HG03103 (cell line): ENCODE measurements around the gene MYH15.

Source experiments
- ATAC-seq: cut with Tn5 transposase; IDR thresholded peaks from one replicate; pipeline ENCODE4 v1.9.1; 2021; ENCODE audit warnings: low read depth; ENCODE audit not compliant: unreplicated experiment

The MYH15 gene

DNA sequence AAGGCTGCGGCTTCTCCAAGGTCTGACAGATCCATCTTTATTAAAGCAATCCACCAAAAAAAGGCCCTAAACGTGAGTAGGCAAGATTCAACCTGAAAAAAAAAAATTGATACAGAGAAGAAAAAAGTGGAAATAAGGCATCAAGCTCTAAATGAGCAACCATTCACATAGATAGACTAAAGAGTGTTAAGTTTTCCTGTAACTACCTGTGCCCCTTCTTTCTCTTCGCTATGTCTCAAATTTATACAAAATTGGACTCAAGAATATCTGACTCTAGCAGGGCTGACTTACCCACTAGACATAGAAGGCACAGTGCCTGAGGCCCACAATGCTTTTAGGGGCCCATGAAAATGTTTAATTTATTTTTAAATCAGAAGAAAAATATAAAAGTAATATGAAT lies at the start of gene MYH15:
Gene MYH15, minus strand, starts transcription at position 101 of the 400 bp plus-strand sequence. Its CDS starts 66 bp downstream, at position 35.
- ATAC-seq, result no peak

DNA sequence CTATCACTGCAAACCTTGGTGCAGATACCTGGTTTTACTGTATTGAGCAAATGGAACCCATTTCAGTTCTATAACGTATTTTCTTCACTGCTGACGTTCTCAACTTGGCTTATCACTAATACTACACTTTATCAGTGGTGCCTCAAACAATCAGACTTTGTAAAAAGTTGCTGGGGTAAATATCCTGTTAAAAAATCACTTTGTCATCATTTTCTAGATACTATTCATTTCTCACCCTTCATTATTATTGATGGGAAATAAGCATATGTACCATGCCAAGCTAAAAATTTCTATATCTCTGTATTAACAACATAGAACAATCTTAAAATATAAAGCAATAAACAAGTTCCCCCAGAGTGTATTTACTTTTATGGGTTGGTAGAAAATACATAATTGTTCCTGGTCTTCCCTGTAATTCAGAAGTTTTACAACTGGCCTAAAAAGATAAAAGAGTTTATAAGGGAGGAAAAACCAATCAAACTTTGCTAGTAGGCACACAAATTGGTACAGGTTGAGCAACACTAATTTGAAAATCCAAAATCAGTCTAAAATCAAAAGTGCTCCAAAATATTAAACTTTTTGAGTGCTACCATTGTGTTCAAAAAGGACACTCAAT lies 45.7 kb upstream of the MYH15 start:
- no peak for ATAC-seq

DNA sequence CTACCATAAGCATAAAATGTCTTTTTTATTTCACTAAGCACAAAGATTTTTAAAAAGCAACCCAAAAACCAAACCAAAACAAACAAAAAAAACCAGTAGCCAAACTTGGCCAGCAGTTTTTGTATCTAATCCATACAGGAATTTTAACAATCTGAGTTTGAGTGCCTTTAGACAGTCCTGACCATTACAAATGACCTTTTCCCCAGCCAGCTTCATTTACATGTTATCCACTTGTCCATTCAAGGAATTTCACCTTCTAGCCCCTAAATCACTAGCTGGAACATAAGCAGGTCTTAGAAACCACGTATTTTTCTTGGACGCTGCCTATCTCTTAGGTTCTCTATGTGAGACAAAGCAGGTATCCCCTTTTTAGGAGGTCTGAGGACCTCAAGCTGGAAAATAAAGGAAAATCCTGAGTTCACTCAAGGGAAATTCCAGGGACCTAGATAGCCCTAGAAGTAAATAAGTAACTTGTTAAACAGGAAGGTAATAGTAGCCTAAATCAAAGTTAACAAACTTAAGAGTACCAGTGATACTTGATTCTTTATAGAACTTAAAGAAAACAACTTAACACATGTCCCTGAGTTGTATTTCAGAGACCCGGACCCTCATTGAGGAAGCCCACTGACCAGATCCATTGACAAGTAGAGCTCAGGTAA lies 44.6 kb upstream of the MYH15 start:
- no peak for ATAC-seq

DNA sequence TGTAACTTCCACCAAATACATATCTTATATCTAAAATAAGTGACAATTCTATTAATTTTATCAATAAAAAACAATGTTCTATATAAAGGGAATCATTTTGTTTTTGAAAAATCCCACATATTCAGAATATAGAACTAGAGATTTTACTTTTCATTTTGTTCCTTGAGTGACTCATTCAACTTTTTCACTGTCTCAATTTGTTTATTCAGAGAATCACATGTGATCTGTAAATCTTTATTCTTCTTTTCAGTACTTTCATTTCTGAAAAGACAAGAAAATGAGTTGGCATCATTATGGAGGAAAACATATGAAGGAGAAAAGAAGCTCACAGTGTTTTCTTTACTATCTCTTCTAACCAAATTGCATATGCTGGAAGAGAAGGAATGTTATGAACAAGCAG lies 43.8 kb upstream of the MYH15 start:
- ATAC-seq, result no peak

DNA sequence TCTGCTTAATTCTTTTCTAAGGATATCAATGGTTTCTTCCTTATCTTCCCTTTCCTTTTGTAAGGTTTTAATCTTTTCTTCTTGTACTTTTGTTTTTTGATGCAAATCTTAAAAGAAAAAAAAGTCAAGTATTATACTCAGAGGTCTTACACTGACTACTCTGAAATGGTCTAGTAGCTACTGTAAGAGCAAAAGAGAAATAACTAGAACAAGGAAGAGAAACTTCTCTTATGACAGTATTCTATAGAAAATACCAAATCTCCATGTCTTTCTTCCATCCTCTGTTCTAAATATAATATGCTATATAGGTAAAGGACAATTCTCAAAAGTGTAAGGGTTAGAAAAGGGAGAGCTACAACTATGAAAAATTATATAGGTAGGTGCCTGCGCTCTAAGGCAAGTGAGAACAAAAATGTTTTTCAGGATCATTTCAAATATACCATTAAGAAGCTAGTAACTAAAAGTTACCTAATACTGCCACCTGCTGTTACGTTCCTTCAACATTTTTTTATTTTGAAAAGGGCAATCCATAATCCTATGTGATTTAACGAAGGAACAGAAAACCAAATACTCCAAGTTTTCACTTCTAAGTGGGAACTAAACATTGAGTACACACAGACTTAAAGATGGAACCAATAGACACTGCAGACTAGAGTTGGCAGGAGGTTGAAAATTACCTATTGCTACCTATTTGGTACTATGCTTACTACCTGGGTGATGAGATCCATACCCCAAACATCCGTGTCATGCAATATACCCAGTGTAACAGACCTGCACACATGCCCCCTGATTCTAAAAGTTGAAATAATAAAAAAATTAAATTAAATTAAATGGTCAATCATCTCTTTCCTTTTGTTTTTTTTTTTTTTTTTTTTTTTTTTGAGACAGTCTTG lies 42.1 kb upstream of the MYH15 start:
- ATAC-seq, result no peak

DNA sequence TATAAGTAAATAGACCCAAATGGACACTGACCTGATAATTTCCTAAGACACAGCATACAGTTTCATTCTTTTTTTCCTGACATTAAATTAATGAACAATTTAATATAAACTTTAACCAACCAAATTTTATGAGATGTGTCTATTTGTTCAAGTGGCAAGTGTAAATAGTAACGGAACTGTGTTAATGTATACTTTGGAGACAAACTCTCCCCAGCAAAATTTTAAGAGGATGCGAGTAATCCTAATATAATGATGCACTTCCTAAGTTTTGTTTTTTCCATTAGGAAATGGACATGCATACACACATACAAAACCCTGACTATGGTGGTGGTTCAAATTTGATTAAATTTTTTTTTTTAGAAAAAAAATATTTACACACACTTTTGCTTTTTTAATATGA lies 38.5 kb upstream of the MYH15 start:
- no peak for ATAC-seq

DNA sequence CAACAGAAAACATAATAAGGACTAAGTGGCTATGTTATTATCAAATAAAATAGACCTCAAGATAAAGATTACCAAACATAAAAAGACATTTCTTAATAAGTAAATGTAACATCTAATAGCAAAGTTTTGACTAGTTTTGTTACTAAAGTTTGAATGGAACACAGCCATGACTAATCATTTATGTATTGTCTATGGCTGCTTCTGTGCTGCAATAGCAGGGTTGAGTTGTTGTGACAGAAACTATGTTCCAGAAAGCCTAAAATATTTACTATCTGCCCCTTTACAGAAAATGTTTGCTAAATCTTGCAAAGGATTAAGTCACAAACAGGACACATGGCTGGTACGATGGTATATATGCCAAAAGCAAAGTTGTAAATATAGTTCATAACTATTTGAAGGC lies 37.9 kb upstream of the MYH15 start:
- no peak for ATAC-seq

DNA sequence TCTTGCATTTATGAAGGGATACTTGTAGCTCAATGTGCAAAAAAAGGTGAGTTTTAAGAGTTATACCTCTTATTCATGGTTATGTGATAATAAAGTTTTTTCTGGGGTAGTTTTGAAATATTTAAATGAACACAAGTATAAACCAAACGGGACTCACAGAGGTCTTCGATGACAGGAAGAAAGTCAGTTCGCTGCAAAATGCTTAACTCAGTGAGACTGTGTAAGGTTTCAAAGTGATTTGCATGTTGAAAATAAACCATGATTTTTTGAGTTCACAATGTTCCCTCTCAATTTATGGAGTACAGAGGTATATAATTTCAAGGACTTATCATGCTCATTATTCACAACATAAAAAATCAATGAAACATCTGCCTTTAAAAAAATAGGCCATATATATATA lies 36.3 kb upstream of the MYH15 start:
- ATAC-seq, result peak; percentile 66

DNA sequence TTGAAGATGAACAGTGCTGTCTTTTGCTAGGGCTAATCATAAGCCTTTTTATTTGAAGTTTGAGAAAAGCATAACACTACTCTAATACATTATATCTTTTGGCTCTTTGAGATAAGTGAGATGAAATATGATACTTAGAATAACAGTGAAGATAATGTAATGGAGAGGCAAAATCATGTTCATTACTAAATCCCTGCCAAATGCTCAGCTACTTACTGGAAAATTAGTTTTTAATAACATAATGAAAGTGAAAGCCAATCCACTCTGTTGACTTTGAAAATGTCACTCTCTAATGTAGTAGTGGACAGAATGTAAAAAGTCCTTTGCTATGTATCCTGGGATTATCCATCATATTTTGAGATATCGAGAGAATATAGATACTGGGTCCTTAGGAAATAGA lies 35.9 kb upstream of the MYH15 start:
- ATAC-seq, result peak; percentile 35

DNA sequence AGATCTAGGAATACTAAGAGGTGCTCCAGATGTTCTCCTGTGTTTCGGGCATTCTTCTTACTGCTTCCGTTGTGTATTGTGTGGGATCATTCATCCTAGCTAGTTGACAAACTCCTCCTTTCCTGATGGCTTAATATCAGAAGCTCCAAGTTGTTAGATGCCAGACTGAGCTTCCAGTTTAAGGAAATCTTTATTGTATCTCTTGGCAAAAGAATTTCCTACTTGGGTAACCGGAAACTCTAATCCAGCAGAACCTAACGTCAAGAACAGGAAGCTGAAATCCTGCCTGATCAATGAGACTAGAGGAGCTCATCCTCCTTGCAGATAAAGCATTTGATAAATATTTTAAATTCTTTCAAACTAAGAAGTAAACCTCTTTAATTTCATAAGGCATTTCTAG lies 27.7 kb upstream of the MYH15 start:
- ATAC-seq, result no peak

DNA sequence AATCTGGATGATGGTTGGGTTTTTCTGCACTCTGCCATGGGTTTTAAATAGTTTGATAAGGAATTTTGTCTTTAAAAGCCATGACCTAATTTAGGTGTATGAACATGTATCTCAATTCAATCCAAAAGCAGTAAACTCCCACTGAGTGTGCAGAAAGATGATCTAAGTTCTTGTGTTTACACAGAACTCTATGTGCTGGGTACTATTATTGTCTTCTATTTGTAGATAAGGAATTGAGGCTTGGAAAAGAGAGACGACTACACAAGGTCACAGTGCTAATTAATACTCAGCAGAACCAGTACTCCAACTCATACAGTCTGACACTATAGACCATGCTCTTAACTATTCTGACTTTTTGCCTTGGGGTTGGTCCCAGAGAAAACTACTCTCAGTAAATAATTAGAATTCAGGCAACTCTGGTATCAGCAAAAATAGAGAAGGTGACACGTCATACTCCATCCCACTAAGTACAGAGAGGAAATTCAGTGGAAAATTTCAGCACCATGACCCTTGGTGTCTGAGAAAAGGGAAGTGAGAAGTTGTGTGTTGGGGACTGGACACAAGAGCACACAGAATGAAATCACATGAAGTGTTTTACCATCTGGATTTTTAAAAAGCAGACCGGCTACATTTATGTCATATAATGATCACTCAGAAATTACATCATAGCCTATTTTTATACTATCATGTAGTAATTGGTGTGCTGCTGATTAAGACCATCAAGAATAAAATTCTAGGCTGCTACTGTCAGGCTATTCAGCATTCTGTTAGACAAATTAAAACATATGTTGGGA lies 18.3 kb upstream of the MYH15 start:
- peak; percentile 95 for ATAC-seq

DNA sequence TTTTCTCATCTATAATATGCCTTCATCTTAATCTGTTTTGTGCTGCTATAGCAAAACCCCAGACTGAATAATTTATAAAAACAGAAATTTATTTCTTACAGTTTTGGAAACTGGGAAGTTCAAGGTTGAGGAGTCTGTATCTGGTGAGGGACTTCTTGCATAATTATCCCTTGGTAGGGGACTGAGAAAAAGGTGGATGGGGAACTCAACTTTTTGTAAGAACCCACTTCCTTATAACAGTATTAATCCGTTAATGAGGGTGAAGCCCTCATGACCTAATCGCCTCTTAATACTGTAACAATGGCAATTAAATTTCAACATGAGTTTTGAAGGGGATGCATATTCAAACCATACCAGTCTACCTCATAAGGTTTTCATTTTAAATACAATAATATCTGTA lies 17.4 kb upstream of the MYH15 start:
- no peak for ATAC-seq

DNA sequence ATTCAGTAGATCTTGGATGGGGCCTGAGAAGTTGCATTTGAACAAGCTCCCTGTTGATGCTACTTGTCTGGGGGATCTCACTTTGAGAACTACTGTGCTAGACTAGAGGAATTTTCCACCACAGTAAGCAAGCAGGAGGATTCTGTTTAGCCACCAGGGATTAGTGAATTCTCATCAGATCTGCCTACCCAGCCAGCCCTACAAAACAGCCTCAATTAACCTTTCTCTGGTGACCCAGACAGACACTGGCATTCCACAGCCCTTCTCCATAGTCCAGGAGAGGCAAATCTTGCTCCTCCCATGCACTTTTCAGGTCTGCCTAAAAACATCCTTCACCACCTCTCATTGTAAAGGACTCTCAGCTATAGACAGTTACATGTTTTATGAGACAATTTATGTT lies 16.7 kb upstream of the MYH15 start:
- no peak for ATAC-seq

DNA sequence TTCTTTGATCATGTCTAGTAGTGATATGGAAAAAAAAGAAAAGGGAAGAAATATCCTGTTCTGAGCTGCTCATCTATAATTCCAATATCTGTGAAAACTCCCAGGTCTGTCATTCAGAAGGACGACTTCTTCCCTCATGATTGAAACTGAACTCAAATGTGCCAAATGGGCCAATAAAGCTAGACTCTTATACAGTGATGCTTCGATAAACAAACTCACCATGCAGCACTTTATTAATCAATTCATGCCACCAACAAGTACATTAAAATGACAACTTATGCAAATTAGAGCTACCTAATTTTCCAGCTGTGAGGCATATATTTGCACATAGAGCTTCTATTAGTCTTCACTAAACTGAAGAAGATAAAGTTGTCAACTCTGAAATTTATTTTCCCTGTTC lies 15.6 kb upstream of the MYH15 start:
- ATAC-seq, result no peak

DNA sequence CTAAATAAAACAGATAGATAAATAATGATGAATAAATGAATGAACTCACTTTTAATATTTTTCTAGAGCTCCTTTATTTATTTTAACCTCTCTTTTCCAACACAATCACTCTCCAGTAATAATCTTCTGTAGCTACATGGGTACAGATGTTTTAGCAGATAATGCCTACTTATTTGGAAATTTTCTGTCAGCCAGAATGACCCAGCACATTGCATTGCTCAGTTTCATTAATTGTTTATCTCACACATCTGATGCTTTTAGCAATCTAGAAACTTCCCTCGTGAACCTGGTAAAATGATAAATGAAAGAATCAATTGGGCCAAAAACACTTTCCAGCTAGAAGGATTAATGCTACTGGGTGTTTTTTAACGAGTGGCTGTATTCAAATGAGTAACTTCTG lies 14.9 kb upstream of the MYH15 start:
- ATAC-seq, result no peak

DNA sequence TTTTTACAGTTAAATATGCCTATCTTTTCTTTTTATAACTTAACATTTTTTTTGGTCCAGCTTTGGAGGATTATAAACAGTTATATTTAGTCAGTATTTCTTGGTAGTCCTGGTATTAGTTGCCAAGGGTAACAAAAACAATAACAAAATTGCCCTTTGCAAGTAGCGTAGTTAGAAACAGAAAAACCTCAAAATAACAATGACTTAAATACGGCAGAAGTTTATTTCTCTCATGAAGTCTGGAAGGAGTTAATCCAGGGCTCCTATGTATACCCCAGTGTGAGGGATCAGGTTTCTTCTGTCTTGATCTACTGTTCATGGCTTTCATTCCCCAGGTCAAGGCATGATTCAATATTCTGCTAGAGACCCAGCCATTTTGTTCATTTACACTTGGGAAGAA lies 14.1 kb upstream of the MYH15 start:
- no peak for ATAC-seq

DNA sequence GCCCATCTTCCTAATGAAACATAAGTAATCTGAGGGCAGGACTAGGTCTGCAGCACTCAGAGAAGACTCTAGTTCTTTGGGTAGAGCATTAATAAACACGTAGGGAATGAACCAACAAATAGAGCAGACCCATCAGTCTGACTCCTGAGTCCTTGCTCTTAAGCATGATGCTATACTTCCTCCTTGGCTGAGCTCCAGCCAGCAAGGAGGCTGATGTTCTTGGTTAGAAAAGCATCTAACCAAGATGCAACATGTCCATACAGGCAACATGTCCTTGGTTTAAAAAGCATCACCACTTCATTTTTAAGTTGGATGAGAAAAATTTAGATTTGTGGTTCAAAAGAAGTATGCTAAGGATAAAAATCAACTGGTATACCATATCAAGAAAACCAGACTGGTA lies 8.5 kb upstream of the MYH15 start:
- no peak for ATAC-seq

DNA sequence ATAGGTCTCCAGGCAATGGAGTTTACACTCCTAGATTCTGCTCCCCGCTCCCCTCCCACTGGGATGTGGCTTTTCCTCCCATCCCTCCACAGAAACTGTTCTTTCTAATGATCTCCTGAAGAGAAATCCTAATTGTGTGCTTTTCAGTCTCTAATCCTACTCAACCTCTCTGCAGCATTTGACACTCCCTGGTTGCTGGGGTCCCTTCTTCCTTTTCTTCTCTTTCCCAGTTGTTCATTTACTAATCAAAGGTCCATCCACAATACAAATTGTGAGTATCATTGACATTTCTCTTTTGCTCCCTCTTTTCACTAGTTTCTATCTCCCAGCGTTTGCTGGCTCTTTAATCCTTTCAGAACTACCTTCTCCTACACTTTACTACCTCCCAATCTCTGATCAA lies 6.5 kb upstream of the MYH15 start:
- ATAC-seq, result no peak

DNA sequence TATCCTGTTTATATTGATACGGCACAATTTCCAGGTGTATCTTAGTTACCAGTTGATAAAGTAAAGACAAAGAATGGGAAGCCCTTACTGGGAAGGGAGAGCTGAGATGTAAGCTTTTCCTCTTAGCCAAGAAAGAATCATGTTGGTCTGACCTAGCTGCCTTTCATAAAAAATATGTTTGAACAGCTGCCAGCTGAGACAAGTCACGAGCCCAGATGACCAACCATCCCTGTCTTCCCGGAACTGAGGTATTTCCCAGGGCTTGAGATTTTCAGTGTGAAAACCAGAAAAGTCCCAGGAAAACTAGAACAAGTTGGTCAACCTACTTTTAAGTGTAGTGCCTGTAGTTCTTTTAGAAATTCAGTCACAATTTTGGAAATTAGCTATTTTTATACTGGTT lies 3.6 kb upstream of the MYH15 start:
- ATAC-seq, result no peak

DNA sequence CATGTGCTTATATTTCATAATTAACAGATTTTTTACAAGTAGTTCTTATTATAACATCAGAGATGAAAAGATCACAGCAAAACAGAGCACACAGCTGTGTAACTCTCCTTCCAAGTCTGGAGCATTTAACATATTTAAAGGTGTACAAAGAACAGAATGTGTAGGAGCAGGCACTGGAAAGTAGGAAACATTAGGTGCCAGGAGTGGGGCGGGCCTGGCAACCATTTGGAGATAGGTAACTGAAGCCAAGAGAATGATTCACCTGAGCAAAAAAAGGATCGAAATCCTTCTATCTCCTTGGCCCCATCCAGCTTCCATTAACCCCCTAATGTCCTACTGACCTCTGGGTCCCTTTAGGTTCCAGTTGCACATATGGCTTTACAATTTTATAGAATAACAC lies 2.3 kb upstream of the MYH15 start:
- no peak for ATAC-seq

DNA sequence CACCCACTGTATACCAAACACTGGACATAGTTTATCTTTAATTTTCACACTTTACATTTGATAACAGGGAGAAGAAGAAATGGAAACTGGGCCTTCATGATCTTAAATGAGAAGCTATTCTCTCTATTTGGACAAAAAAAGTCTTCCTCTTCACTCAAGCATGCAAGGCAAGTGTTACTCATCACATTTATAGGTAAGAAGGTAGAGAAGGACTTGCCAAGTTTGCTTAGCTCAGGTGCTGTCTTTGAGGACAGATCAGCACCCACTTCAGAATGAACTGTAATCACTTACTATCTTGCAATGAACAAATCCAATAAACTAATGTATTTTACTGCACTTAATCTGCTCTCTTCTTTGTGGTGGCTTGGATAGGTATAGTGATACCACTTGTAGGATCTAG lies 1.1 kb upstream of the MYH15 start:
- no peak for ATAC-seq
